Esophagus muscularis mucosa (tissue), 3 donors: ENCODE data around the gene AVP.

ENCODE experiments used
- POLR2AphosphoS5 ChIP-seq, 2 donors: sonication (generic); formaldehyde crosslinking; IDR thresholded peaks; one replicate each; pipeline ENCODE4 v1.6.1; 2017; ENCODE audit warnings: antibody characterized with exemption in 2 of 2
- TF ChIP-seq, protein P1 (sequence below), 3 experiments: fragments of 200-600 bp in 2 of 3; fragments of 450-650 bp in 1 of 3; sonication (generic) in 2 of 3; IDR thresholded peaks; one replicate each; pipeline ENCODE4 v1.5.1; 2017 to 2019; ENCODE audit warnings: antibody characterized with exemption in 3 of 3, mild to moderate bottlenecking in 2 of 3, moderate library complexity in 1 of 3

DNA sequence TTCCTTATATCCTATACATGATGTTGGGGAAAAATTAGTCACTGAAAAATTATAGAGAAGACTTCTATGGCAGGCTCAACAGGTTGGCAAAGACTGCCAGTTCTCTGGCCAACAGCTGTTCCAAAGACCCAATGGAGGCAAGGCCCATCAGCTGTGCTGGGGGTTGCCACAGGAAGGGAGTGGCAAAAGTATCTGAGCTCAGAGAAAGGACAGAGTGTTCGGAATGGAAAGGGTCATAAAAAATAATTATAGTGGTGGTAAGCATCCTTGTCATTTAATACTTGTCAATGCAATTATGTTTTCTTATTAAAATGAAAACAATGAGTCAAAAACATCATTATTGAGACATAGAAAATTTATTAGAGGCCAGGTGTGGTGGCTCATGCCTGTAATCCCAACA is 39.0 kb upstream of the AVP start:
- no peak for TF ChIP-seq POLR2AphosphoS5 (IDR thresholded peaks at IDR 0.05)
- TF ChIP-seq, protein P1, sequence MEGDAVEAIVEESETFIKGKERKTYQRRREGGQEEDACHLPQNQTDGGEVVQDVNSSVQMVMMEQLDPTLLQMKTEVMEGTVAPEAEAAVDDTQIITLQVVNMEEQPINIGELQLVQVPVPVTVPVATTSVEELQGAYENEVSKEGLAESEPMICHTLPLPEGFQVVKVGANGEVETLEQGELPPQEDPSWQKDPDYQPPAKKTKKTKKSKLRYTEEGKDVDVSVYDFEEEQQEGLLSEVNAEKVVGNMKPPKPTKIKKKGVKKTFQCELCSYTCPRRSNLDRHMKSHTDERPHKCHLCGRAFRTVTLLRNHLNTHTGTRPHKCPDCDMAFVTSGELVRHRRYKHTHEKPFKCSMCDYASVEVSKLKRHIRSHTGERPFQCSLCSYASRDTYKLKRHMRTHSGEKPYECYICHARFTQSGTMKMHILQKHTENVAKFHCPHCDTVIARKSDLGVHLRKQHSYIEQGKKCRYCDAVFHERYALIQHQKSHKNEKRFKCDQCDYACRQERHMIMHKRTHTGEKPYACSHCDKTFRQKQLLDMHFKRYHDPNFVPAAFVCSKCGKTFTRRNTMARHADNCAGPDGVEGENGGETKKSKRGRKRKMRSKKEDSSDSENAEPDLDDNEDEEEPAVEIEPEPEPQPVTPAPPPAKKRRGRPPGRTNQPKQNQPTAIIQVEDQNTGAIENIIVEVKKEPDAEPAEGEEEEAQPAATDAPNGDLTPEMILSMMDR (IDR thresholded peaks at IDR 0.05), result no peak
